ENCODE data around the gene VDAC2.
A peak's percentile ranks its signal among the peaks of the same experiment; 100 is the strongest.
"Not testable (repeated sequence)": the region's sequence is repeated elsewhere in the genome, so short reads cannot be mapped to it uniquely, and the experiment has no call there.

VDAC2 gene

GRCh38 chr10:75201793-75202307 lies 8.7 kb upstream of the VDAC2 start:
- DNase-seq (ENCODE audit: low spot score) = peak; percentile 77

- peak; percentile 65 for DNase-seq (ENCODE audit: low spot score)
These were observed 8.1 kb upstream of the VDAC2 start for GRCh38 chr10:75202321-75203045.

GRCh38 chr10:75203046-75203620 lies 7.5 kb upstream of the VDAC2 start:
- not testable (repeated sequence) for DNase-seq (ENCODE audit: low spot score)

- no peak for DNase-seq (ENCODE audit: low spot score)
These were observed 6.9 kb upstream of the VDAC2 start for GRCh38 chr10:75203724-75204123.

GRCh38 chr10:75205908-75206307 lies 4.7 kb upstream of the VDAC2 start:
- no peak for DNase-seq (ENCODE audit: low spot score)

- not testable (repeated sequence) for DNase-seq (ENCODE audit: low spot score)
These were observed 4.0 kb upstream of the VDAC2 start for GRCh38 chr10:75206638-75207037.

GRCh38 chr10:75207079-75207856 lies 3.3 kb upstream of the VDAC2 start:
- no peak for DNase-seq (ENCODE audit: low spot score)

- DNase-seq (ENCODE audit: low spot score) = no peak
These were observed 2.8 kb upstream of the VDAC2 start for GRCh38 chr10:75207857-75208144.

- peak; percentile 60 for DNase-seq (ENCODE audit: low spot score)
These were observed 2.4 kb upstream of the VDAC2 start for GRCh38 chr10:75208181-75208580.

- DNase-seq (ENCODE audit: low spot score) = no peak
These were observed 1.3 kb upstream of the VDAC2 start for GRCh38 chr10:75209086-75209920.

GRCh38 chr10:75209921-75210281 lies 695 bp upstream of the VDAC2 start:
- DNase-seq (ENCODE audit: low spot score) = peak; percentile 76

GRCh38 chr10:75211007-75211691 lies 553 bp downstream of the VDAC2 start:
- DNase-seq (ENCODE audit: low spot score) = peak; percentile 71

- DNase-seq (ENCODE audit: low spot score) = no peak
These were observed 1.7 kb downstream of the VDAC2 start for GRCh38 chr10:75212343-75212742.

GRCh38 chr10:75220274-75220673 lies 9.7 kb downstream of the VDAC2 start:
- DNase-seq (ENCODE audit: low spot score) = no peak

GRCh38 chr10:75221492-75221891 lies 10.9 kb downstream of the VDAC2 start:
- not testable (repeated sequence) for DNase-seq (ENCODE audit: low spot score)

- peak; percentile 35 for DNase-seq (ENCODE audit: low spot score)
These were observed 12.9 kb downstream of the VDAC2 start for GRCh38 chr10:75223507-75223906.

GRCh38 chr10:75226095-75226494 lies 15.5 kb downstream of the VDAC2 start:
- no peak for DNase-seq (ENCODE audit: low spot score)

GRCh38 chr10:75226656-75227055 lies 16.1 kb downstream of the VDAC2 start:
- no peak for DNase-seq (ENCODE audit: low spot score)

- DNase-seq (ENCODE audit: low spot score) = no peak
These were observed 17.7 kb downstream of the VDAC2 start for GRCh38 chr10:75228278-75228677.

GRCh38 chr10:75228834-75229233 lies 18.2 kb downstream of the VDAC2 start:
- DNase-seq (ENCODE audit: low spot score) = no peak

- DNase-seq (ENCODE audit: low spot score) = no peak
These were observed 19.4 kb downstream of the VDAC2 start for GRCh38 chr10:75229971-75230370.

GRCh38 chr10:75230600-75231038 lies 20.0 kb downstream of the VDAC2 start:
- peak; percentile 87 for DNase-seq (ENCODE audit: low spot score)

Data from kidney tubule cell (primary cell).